SK-N-SH treated with all-trans-retinoic acid at 6 μM for 48 hours (cell line): Measurements from ENCODE around the gene ARHGEF16.

Experiments used
- ATAC-seq: fragments of 200-7000 bp; cut with Tn5 transposase; 3 replicates; pipeline ENCODE4 v1.9.1; 2020; ENCODE audit warnings: mild to moderate bottlenecking, moderate library complexity
- ARNTL ChIP-seq: fragments of 450-650 bp; formaldehyde crosslinking; IDR thresholded peaks from 2 replicates; pipeline ENCODE4 v1.5.0; 2020; ENCODE audit warnings: low read depth, mild to moderate bottlenecking, moderate library complexity, borderline replicate concordance
- BACH2 ChIP-seq: fragments of 250-450 bp; sonication (Bioruptor Pico); IDR thresholded peaks from 2 replicates; pipeline ENCODE4 v1.9.0; 2021; ENCODE audit warnings: mild to moderate bottlenecking, borderline replicate concordance
- CSDC2 ChIP-seq: fragments of 250-450 bp; sonication (Bioruptor Pico); IDR thresholded peaks from 2 replicates; pipeline ENCODE4 v1.5.0; 2020; ENCODE audit warnings: mild to moderate bottlenecking, moderate library complexity
- ESRRG ChIP-seq: fragments of 250-450 bp; sonication (Bioruptor Pico); IDR thresholded peaks from 2 replicates; pipeline ENCODE4 v1.6.1; 2021; ENCODE audit warnings: mild to moderate bottlenecking
- GLIS3 ChIP-seq: fragments of 250-450 bp; sonication (Bioruptor Pico); IDR thresholded peaks from 2 replicates; pipeline ENCODE4 v1.5.0; 2020; ENCODE audit warnings: mild to moderate bottlenecking, moderate library complexity
- OSR1 ChIP-seq: fragments of 250-450 bp; sonication (Bioruptor Pico); IDR thresholded peaks from 2 replicates; pipeline ENCODE4 v1.8.0; 2022; ENCODE audit warnings: moderate library complexity, mild to moderate bottlenecking, inconsistent platforms
- PATZ1 ChIP-seq: fragments of 250-450 bp; sonication (Bioruptor Pico); IDR thresholded peaks from 2 replicates; pipeline ENCODE4 v1.8.0; 2020; ENCODE audit warnings: mild to moderate bottlenecking, moderate library complexity, borderline replicate concordance
- POU6F1 ChIP-seq: fragments of 250-450 bp; sonication (Bioruptor Pico); IDR thresholded peaks from 2 replicates; pipeline ENCODE4 v1.8.0; 2021; ENCODE audit warnings: low read depth, mild to moderate bottlenecking, moderate library complexity, borderline replicate concordance
- PPARA ChIP-seq: fragments of 250-450 bp; sonication (Bioruptor Pico); IDR thresholded peaks from 2 replicates; pipeline ENCODE4 v1.5.0; 2020; ENCODE audit warnings: mild to moderate bottlenecking, borderline replicate concordance
- RARB ChIP-seq: fragments of 250-450 bp; sonication (Bioruptor Pico); IDR thresholded peaks from 2 replicates; pipeline ENCODE4 v1.8.0; 2021; ENCODE audit warnings: mild to moderate bottlenecking, moderate library complexity
- SNAI2 ChIP-seq: fragments of 250-450 bp; sonication (Bioruptor Pico); IDR thresholded peaks from 2 replicates; pipeline ENCODE4 v1.5.0; 2020; ENCODE audit warnings: mild to moderate bottlenecking, moderate library complexity
- TCF4 ChIP-seq: fragments of 250-450 bp; sonication (Bioruptor Pico); IDR thresholded peaks from 2 replicates; pipeline ENCODE4 v1.8.0; 2021; ENCODE audit warnings: mild to moderate bottlenecking, moderate library complexity, borderline replicate concordance
- TOX ChIP-seq: fragments of 250-450 bp; sonication (Bioruptor Pico); IDR thresholded peaks from 2 replicates; pipeline ENCODE4 v1.8.0; 2021; ENCODE audit warnings: mild to moderate bottlenecking, moderate library complexity, borderline replicate concordance
- ZC3H10 ChIP-seq: fragments of 250-450 bp; sonication (Bioruptor Pico); IDR thresholded peaks from 2 replicates; pipeline ENCODE4 v1.5.1; 2021; ENCODE audit warnings: mild to moderate bottlenecking, moderate library complexity
- ZFP3 ChIP-seq: fragments of 250-450 bp; sonication (Bioruptor Pico); IDR thresholded peaks from 2 replicates; pipeline ENCODE4 v1.5.0; 2020; ENCODE audit warnings: mild to moderate bottlenecking, moderate library complexity
- ZFP30 ChIP-seq: fragments of 450-650 bp; formaldehyde crosslinking; IDR thresholded peaks from 2 replicates; pipeline ENCODE4 v1.5.0; 2022; ENCODE audit warnings: mild to moderate bottlenecking, moderate library complexity
- ZNF565 ChIP-seq: fragments of 450-650 bp; formaldehyde crosslinking; conservative IDR thresholded peaks from 2 replicates; pipeline ENCODE4 v1.5.0; 2020; ENCODE audit warnings: low read depth, mild to moderate bottlenecking, moderate library complexity
- ZNF70 ChIP-seq: fragments of 450-650 bp; formaldehyde crosslinking; IDR thresholded peaks from 2 replicates; pipeline ENCODE4 v1.5.0; 2020; ENCODE audit warnings: mild to moderate bottlenecking, moderate library complexity
- ZNF8 ChIP-seq: fragments of 450-650 bp; formaldehyde crosslinking; IDR thresholded peaks from 2 replicates; pipeline ENCODE4 v1.5.0; 2020; ENCODE audit warnings: mild to moderate bottlenecking, moderate library complexity
- TF ChIP-seq, protein P1 (sequence below): fragments of 250-450 bp; sonication (Bioruptor Pico); IDR thresholded peaks from 2 replicates; pipeline ENCODE4 v1.5.0; 2020; ENCODE audit warnings: mild to moderate bottlenecking, moderate library complexity
- TF ChIP-seq, protein P2 (sequence below): fragments of 250-450 bp; sonication (Bioruptor Pico); IDR thresholded peaks from 2 replicates; pipeline ENCODE4 v1.5.1; 2020; ENCODE audit warnings: low read depth, mild to moderate bottlenecking, moderate library complexity

Gene ARHGEF16

DNA sequence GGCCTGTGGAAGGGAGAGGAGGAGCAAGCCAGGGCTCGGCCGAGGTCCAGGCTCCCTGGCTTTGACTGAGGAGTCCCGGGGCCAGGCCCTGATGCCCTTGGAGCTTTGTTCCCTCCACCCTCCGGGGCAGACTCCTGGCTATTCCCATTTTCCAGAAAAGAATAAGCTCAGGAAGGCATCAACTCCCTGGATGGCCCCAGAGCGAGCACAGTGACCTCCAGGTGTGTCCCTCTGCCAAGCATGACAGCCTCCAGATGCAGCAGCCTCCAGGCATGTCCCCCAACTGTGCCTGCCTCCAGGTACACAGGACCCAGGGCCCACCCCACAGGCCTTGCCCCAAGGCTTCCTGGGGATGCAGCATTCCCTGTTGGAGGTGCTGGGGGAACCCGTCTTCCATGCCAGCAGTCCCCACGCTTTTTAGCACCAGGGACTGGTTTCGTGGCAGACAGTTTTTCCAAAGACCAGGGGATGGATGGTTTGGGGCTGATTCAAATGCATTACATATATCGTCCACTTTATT is 15.7 kb upstream of the ARHGEF16 start:
- ATAC-seq = no peak
- TF ChIP-seq ZNF8 (CRISPR knock-in tag) (no peak), OSR1 (CRISPR knock-in tag) (no peak), ZNF70 (no peak)
- TF ChIP-seq, protein P1, sequence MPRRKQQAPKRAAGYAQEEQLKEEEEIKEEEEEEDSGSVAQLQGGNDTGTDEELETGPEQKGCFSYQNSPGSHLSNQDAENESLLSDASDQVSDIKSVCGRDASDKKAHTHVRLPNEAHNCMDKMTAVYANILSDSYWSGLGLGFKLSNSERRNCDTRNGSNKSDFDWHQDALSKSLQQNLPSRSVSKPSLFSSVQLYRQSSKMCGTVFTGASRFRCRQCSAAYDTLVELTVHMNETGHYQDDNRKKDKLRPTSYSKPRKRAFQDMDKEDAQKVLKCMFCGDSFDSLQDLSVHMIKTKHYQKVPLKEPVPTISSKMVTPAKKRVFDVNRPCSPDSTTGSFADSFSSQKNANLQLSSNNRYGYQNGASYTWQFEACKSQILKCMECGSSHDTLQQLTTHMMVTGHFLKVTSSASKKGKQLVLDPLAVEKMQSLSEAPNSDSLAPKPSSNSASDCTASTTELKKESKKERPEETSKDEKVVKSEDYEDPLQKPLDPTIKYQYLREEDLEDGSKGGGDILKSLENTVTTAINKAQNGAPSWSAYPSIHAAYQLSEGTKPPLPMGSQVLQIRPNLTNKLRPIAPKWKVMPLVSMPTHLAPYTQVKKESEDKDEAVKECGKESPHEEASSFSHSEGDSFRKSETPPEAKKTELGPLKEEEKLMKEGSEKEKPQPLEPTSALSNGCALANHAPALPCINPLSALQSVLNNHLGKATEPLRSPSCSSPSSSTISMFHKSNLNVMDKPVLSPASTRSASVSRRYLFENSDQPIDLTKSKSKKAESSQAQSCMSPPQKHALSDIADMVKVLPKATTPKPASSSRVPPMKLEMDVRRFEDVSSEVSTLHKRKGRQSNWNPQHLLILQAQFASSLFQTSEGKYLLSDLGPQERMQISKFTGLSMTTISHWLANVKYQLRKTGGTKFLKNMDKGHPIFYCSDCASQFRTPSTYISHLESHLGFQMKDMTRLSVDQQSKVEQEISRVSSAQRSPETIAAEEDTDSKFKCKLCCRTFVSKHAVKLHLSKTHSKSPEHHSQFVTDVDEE (CRISPR knock-in tag) = no peak

DNA sequence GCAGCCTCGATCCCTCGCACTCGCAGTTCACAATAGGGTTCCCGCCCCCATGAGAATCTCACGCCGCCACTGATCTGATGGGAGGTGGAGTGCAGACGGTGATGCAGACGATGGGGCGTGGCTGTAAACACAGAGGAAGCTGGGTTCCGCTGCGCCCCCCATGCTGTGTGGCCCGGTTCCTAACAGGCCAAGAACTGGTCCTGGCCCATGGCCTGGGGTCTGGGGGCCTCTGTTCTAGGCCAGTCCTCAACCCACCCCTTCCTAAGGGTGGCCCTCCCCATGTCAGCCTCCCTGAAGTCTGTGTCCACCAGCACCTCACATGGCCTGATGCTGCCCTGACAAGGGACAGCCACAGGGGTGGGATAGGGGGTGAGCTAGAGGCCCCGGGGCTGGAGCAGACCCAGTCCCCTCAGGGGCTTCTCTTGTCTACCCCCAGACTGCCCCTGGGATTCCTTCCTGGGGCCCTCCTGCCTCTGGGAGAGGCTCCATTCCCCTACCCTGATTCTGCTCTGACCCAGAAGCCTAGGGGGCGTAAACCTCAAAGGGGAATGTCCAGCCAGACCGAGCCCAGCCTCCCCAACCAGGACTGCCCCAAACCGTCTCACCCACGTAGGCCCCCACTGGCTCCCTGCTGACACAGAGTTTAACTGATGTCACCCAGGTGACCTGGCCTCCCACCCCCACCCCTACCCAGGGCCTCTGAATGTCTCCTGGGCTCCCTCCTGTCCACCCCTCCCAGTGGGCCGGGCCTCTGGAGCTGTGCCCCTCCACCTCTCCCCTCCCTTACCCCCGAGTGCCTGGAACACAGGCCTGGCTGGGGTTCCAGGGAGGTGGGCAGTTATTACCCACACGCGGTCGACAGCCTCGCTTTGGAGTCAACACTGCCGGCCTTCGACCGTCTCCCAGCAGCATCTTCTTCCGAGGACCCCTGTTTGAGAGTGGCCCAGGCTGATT is 14.8 kb upstream of the ARHGEF16 start:
- TF ChIP-seq ZNF565 (CRISPR knock-in tag) (no peak), ZC3H10 (CRISPR knock-in tag) (no peak), CSDC2 (CRISPR knock-in tag) (no peak), ZNF70 (no peak), TCF4 (CRISPR knock-in tag) (no peak), PATZ1 (CRISPR knock-in tag) (no peak), SNAI2 (CRISPR knock-in tag) (no peak)
- TF ChIP-seq, protein P2, sequence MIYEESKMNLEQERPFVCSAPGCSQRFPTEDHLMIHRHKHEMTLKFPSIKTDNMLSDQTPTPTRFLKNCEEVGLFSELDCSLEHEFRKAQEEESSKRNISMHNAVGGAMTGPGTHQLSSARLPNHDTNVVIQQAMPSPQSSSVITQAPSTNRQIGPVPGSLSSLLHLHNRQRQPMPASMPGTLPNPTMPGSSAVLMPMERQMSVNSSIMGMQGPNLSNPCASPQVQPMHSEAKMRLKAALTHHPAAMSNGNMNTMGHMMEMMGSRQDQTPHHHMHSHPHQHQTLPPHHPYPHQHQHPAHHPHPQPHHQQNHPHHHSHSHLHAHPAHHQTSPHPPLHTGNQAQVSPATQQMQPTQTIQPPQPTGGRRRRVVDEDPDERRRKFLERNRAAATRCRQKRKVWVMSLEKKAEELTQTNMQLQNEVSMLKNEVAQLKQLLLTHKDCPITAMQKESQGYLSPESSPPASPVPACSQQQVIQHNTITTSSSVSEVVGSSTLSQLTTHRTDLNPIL (CRISPR knock-in tag) = no peak
- ATAC-seq = no peak

DNA sequence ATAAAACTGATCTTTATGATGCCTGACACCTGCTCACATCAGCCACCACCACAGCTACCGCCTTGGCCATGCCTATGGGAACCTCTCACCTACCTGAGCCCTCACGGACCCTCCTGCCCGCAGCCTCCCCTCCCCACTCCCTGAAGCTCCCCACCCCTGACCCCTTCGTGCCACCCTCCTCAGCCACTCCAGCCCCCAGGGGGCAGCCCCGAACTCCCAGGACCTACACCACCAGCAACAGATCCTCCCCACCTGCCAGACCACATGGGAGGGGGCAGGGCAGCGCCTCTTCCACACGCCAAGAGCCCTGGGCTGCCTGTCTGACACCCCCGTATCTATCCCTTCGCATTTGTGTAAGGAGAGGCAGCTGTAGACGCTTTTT is 14.2 kb upstream of the ARHGEF16 start:
- TF ChIP-seq TOX (CRISPR knock-in tag) = no peak
- TF ChIP-seq PPARA = no peak
- TF ChIP-seq PATZ1 (CRISPR knock-in tag) = no peak
- TF ChIP-seq BACH2 (CRISPR knock-in tag) = no peak
- no peak for TF ChIP-seq ZNF70

DNA sequence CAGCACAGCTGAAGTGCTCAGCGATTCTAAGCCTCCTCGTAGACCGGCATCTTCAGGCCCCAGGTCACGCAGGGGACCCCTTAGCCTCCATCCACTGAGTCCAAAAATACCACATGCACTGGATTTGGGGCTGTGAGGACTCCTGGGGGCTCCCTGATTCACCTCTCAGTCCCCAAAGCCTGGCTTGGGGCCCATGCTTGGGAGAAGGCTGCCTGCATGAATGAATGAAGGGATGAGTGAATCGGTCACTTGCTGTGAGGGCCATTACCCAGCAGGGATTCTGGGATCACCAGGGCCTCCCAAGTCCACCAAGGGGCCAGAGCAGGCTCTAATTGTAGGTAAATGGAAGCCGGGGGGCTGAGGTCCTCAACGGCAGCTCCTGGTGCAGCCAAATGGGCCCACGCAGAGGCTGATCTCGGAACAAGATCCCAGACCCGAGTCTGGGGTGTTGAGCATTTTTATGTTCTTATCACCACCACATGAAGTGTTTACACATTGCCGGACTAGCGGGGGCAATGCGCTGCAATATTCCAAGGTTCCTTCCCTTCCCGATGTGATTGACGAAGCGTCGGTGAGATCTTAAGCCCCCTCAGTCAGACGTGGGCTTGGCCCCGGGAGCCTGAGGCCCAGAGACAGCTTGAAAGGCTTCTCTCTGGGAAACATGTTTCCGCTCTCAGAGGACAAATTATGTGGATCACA is 13.6 kb upstream of the ARHGEF16 start:
- ATAC-seq = no peak
- TF ChIP-seq TOX (CRISPR knock-in tag) (no peak), ZNF70 (no peak), ZNF565 (CRISPR knock-in tag) (no peak), OSR1 (CRISPR knock-in tag) (no peak), SNAI2 (CRISPR knock-in tag) (no peak), RARB (CRISPR knock-in tag) (no peak), ARNTL (no peak), ZNF8 (CRISPR knock-in tag) (no peak), ZC3H10 (CRISPR knock-in tag) (no peak), GLIS3 (CRISPR knock-in tag) (no peak), CSDC2 (CRISPR knock-in tag) (no peak), ZFP30 (CRISPR knock-in tag) (no peak), ESRRG (CRISPR knock-in tag) (no peak), ZFP3 (CRISPR knock-in tag) (no peak), POU6F1 (no peak)
- TF ChIP-seq, protein P2 (CRISPR knock-in tag) = no peak

More for the DNA sequence above, 14.2 kb upstream of the ARHGEF16 start:
- no peak for ATAC-seq
